GM19025 (cell line): ENCODE measurements around the gene AOC2.

Source experiments
- ATAC-seq: cut with Tn5 transposase; IDR thresholded peaks from one replicate; pipeline ENCODE4 v1.9.1; 2021; ENCODE audit warnings: mild to moderate bottlenecking, low read depth, moderate library complexity; ENCODE audit not compliant: unreplicated experiment

The AOC2 gene, protein sequence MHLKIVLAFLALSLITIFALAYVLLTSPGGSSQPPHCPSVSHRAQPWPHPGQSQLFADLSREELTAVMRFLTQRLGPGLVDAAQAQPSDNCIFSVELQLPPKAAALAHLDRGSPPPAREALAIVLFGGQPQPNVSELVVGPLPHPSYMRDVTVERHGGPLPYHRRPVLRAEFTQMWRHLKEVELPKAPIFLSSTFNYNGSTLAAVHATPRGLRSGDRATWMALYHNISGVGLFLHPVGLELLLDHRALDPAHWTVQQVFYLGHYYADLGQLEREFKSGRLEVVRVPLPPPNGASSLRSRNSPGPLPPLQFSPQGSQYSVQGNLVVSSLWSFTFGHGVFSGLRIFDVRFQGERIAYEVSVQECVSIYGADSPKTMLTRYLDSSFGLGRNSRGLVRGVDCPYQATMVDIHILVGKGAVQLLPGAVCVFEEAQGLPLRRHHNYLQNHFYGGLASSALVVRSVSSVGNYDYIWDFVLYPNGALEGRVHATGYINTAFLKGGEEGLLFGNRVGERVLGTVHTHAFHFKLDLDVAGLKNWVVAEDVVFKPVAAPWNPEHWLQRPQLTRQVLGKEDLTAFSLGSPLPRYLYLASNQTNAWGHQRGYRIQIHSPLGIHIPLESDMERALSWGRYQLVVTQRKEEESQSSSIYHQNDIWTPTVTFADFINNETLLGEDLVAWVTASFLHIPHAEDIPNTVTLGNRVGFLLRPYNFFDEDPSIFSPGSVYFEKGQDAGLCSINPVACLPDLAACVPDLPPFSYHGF

DNA sequence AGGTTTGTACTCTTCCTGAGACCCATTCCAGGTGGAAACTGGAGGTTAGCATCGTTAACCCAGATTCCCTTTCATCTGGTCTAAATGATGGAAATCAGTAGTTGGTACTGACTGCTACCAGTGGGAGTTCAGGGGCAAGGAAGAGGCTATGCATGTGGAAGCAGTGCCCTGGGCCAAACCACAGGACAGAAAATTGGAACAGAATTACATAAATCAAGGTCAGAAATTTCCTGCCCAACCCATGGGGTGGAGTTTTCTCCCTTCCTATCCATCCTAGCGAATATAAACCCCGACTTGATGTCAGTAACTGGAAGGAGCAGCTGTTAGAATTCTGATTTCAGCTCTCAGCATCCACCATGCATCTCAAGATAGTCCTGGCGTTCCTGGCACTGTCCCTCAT is at the start of gene AOC2:
TSS of gene AOC2 (plus strand) at position 310 of the 400 bp plus-strand sequence. CDS start at position 357, 47 bp downstream.
- no peak for ATAC-seq

DNA sequence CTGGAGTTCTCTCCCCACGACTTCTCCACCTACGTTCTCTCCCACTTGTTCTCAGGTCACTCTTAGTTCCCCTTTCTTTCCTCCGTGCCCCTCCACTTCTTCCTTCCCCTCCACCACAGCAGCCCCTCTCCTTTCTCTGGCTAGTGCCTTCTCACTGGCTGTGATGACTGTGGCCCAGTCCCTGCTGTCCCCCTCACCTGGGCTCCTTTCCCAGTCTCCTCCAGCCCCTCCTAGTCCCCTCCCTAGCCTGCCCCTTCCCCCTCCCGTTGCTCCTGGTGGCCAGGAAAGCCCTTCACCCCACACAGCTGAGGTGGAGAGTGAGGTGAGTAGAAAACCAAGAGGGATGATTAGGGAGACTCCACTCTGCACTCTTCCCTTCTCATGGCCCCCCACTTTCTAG is 49.3 kb upstream of the AOC2 start:
- no peak for ATAC-seq

DNA sequence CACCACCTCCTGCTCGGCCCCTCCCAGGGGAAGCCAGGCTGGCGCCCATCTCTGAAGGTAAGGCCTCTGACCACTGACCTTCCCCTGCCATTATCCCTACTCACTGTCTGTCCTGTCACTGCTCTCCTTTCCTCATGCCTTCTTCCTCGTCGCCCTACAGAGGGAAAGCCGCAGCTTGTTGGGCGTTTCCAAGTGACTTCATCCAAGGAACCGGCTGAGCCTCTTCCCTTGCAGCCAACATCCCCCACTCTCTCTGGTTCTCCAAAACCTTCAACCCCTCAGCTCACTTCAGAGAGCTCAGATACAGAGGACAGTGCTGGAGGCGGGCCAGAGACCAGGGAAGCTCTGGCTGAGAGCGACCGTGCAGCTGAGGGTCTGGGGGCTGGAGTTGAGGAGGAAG is 48.9 kb upstream of the AOC2 start:
- ATAC-seq, result no peak

DNA sequence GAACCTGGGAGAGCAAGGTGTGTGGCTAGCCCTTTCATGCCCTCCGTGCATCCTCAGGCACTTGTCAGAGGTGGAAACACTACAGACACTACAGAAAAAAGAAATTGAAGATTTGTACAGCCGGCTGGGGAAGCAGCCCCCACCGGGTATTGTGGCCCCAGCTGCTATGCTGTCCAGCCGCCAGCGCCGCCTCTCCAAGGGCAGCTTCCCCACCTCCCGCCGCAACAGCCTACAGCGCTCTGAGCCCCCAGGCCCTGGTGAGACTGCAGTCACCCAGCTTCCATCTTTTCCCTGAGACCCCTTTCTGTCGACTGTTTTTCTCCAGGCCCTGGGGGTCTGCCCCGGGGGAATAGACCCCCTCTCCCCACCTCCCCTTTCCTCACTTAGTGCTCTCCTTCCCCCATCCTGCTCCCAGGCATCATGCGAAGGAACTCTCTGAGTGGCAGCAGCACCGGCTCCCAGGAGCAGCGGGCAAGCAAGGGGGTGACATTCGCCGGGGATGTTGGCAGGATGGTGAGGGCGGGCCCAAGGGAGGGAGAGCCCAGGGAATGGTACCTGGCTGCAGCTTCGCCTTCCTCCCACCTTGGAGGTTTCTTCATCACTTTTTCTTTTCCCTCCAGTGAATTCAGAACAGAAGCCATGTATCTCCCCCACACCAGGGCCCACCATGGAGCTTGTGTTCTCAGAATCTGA is 48.2 kb upstream of the AOC2 start:
- ATAC-seq, result no peak

DNA sequence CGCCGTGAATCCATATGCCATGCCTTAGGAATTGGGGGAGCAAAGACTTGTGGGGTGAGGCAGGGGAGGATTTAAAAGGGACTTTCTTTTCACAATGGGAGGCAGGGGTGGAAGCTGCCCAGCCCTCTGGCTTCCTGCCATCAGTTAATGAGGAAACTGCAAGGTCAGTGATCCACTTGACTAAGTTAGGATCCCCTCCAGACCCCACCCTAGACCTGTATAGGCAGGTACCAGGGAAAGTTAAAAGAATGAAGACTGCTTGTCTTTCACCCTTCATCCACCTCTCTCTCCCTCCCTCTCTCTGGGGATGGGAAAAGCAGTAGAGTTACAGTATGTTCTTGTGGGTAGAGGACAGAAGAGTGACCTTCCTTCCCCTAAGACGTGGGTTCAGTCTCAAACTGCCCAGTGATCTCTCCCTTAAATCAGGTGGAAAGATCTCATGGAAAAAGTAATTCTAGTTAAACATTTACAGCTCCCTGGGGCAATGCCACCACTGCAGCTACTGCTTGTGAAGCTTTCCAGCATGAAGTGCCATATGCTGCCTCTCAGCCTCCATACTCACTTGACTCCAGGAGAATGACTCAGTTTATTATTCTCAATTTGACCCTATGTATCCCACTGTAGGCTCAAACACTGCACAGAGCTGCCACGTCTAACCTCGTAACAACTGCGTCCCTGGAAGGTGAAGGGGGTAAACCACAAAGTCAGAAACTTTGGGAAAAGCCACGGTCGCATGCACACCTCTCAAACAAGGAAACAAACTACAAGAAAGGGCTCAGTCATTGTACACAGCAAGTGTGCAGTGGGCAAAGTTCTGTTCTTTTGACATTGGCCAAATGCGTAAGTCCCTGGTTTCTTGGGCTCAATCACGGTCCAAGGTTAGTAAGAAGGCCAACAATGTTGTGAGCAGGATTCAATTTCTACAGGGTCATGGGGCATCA is 47.0 kb upstream of the AOC2 start:
- no peak for ATAC-seq

DNA sequence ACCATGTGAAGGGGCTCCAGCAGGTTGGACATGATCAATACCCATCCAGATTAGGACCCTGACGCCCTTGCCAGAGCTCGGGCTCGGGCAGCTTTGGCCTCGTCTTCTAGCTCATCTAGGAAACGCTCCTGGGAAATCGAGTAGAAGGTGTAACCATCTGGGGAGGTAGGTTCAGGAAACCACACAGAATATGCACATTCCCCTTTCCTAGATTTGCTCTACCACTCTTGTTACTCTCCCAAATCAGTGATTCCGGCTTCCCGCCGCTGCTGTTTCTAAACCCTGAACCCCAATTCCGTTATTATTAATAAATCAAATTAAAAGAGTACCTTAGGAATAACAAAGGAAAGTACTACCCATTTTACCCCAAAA is 46.4 kb upstream of the AOC2 start:
- ATAC-seq, result no peak

DNA sequence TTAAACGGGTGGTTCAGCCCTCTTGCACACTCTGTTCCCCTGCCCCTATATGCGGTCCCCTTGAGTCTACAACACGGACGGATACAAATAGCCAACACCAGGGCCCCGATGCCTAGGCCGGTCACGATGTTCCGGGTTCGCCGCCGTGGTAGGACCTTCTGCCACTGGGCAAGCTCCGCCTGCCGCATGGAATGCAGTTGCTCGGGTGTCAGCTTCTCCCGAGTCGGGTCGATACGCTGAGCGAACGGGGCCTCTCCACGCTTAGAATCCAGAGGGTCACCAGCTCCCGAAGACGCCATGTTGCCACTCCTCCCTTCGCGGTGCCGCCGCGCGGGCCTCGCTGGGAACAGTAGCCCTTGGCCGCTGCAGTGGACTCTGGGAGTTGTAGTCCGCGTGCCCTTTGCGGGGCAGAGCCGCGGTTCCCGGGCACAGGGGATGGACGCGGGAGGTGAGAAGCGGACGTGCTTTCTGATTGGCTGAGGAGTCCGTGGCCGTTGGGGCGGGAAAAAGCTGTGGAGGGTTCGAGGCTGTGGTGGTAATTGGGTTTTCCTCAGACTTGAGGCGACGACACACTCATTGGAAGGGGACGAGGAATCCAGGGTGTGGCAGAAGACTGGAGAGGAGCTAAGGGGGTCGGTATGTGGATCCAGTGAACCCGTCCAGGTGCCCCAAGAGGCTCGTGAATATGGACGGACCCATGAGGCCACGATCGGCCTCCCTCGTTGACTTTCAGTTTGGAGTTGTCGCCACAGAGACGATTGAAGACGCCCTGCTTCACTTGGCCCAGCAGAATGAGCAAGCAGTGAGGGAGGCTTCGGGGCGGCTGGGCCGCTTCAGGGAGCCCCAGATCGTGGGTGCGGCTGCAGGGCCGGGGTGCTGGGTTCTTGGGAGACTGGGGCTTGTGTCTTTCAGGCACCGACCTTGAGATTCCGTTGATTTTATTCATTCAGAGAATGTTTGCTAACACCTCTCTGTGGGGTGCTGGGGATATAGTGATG is 45.7 kb upstream of the AOC2 start, which contains the start of the genes CNTD1 and COA3:
TSS of gene CNTD1 (plus strand) at position 479 of the 998 bp plus-strand sequence. CDS start at position 686, 207 bp downstream.
TSS of gene COA3 (minus strand) at position 322 of the 998 bp plus-strand sequence. CDS start at position 299, 23 bp downstream.
- peak; percentile 87 for ATAC-seq

DNA sequence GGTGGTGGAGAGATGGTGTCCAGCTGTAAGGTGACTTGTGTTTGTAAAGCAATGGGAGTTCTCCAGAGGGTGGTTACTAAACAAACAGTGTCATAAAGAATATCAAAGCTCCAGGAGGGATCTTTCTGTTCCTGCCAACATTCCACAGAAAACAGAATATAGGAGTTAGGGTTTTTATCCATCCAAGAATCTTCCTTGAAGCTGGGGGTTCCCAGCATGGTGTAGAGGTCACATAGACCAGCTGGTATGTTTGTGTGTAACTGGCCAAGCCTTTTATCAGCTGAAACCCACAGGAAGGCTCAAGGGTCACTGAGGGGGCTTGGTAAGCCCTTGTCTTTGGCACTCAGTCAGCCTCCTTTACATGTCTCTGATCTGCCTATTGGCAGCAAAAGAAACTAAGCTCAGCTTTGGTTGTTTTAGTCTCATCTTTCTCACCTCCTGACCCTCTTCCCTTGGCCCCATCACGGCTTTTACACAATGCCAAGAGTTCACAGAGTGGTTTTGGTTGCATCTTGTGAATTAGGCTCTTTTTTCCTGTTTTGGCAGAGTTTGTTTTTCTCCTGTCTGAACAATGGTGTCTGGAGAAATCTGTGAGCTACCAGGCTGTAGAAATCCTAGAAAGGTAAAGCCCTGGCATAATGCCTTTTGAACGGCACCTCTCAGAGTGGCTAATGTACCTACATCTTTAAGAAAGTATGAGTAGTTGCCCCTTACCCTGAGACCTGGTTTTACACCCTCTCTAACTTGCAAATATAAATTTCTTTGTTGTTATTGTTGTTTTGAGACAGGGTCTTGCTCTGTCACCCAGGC is 41.1 kb upstream of the AOC2 start:
- ATAC-seq, result no peak

DNA sequence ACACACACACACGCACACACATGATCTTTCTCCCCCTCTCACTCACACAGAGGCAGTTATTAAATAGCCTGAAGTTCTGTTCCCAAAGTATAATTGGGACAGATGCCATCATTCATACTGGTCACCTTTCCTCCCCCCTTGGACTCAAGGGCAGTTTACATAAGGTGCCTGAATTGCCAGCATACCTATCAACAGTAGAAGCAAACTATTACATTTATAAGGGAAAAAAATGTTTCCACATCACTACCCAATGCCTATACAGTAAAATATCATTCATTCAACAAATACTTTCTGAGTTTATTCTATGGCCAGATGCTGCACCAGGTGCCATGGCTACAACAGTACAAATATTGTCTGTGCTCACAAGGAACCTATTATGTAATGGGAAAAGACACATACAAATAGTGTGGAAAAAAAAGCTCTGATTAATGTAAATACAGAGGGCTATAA is 39.4 kb upstream of the AOC2 start:
- ATAC-seq, result no peak

DNA sequence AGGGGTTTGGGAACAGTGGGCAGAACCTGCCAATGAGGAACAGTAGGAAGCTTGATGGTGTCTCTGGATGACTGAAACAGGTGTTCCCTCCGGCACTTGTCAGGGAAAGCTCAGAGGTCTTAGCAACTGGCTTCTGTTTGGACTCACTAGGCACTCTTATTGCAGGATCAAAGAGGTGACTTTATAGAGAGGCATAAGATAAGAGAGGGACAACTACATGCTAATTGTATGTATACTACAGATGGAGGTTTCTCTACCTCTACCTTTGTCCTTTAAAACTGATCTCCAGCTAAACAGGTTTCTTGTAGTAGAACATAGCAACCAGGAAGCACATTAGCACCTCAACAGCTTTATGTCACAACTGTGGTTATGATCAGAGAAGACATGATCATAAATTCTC is 38.1 kb upstream of the AOC2 start:
- no peak for ATAC-seq

DNA sequence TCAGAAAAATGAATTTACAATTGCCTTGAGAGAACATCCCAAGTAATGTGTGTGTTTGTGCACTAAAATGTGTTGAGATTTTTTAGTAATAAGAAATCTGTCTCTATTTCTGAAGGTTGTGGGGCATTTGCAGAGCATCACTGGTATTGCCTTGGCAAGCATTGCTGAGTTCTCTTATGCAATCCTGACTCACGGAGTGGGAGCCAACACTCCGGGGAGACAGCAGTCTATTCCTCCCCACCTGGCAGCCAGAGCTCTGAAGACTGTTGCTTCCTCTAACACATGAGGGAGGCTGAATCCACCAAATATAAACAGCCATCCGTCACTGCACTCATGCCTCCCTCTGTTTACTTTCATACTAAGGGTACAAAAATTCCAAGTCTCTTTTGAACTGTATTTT is 35.1 kb upstream of the AOC2 start:
- ATAC-seq, result no peak

DNA sequence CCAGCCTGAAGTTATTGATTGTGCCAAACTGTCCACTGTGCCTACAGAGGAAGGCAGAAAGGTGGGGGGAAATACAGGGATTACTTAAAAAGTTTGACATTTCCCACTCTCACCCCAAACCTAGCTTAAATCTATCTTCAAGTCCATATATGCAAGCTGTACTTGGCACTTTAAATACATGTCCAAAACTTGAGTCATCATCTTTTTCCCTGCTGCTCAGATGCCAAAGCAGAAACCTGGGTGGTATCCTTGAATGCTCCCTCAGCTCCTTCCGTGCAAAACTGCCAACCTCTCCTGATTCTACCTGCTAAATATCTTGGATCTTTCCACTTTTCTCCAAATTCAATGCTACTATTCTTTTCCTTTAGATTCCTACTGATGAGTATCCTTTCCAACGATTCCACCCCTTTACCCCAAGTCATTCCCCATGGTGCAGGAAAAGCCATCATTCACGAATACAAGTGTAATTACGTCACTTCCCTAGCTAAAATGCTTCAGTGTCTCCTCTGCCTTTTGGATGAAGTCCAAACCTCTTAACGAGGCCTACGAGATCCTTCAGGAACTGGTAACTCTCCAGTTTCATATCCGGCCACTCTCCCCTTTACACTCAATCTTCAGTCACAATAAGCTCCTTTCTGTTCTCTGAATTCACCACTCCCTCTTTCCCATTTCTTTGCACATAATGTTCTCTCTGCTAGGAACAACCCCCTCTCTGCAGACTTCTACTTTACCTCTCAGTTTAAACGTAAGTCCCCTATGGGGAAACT is 29.6 kb upstream of the AOC2 start:
- ATAC-seq, result no peak

DNA sequence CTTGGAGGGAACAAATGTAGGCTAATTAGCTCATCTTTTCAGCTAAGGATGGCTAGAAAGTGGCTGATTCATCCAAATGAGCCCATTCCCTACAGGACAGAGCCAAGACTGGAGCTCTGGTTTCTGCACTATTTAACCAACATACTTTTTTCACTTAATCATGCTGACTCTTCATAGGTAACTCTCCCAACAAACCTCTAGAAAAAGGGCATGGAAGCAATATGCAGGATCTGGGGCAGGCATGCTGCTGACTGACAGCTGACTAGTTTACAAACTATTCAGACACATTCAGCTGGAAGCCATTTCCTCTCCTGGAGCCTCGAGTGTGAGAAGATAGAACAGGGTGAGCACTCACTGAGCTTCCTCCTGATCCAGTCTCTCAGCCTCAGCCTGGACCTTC is 26.5 kb upstream of the AOC2 start:
- ATAC-seq, result no peak

DNA sequence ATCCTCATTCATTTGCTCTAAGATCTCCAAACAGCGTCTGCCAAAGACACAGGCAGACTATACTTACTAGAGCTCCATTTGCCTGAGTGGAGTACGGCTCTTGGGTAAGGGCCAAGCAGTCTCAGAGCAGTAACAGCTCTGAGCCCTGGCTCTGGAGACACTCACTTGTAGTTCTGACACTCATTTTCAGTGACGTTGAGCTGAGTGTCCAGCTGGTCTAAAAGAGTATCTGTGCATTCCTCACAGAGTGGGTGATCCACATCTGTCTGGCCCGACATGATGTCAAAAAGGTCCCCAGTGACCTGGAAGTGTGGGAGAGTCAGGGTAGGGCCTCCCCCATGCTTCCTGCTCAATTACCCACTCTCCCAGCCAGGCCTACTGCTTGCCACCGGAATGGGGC is 26.0 kb upstream of the AOC2 start:
- ATAC-seq, result no peak

DNA sequence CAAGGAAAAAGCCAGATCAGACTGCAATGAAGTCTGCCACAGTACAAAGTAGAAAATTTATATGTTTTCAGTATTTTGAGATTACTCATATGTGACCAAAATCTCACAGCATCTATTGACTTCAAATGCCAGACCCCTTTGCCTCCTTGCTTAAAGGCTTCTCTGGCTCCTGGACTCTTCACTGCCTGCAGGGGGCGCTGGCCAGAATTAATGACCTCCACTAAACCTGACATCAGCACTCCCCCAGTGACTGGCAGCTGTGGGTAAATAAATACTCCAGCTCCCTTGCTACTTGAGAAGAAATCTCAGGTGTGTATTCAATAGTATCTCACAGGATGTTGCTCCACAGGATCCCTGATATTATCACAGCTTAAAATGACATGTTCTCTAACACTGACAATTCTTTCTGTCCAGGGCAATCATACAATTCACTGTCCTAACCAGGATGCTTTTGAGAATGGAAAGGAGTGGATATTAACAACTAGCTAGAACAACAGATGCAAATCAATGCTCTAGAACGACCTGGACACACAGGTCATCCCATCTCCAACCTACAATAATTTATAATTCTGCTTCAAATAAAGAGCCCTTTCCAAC is 24.3 kb upstream of the AOC2 start:
- ATAC-seq, result no peak

DNA sequence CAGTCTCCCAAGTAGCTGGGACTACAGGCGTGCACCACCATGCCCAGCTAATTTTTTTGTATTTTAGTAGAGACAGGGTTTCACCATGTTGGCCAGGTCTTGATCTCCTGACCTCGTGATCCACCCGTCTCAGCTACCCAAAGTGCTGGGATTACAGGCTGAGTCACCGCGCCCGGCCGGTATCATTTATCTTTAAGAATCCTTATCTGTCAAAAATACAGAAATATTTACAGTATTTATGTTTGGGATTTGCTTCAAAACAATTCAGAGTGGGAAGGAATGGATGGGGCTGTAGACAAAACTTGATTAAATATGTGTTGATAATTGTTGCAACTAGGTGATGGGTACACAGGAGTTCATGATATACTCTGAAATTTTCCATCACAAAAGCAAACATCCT is 23.2 kb upstream of the AOC2 start:
- no peak for ATAC-seq

DNA sequence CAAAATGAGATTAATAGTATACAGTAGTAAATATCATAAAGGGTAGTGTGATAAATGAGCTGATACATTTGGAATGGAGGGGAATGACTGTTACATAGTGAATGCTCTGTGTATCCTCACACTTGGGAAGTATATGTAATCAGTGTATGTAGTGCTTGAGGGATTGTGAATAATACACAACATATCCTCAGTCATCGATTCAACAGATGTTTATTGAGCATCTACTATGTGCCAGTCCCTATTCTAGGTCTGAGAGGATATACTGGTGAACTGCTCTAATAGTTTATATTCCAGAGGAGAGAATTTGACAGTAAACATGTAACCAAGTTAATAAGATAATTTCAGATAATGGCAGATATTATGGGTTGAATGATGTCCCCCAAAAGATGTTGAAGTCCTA is 16.9 kb upstream of the AOC2 start:
- no peak for ATAC-seq
